ENCODE results near the gene NCBP2L.

GRCh38 chrX:107805179-107805578 lies 27.6 kb downstream of the NCBP2L start:
- no peak for TF ChIP-seq POLR2A (IDR thresholded peaks at IDR 0.05)
- no peak for TF ChIP-seq CTCF (IDR thresholded peaks at IDR 0.05 in 4 of 5, conservative IDR thresholded peaks at IDR 0.05 in 1 of 5)

All from gastrocnemius medialis (tissue), 4 donors.